MM.1S (cell line): Measurements from ENCODE around the gene SOX9.

Source experiments
- DNase-seq: peaks from one replicate; pipeline ENCODE4 v3.0.0-alpha.2; 2015
- H2AFZ ChIP-seq: fragments of 300-600 bp; sonication (generic); 2 replicates; pipeline ENCODE4 v1.6.0; 2016; ENCODE audit warnings: antibody characterized with exemption, low read length
- H3F3A ChIP-seq: fragments of 300-600 bp; sonication (generic); 2 replicates; pipeline ENCODE4 v1.6.1; 2016; ENCODE audit warnings: mild to moderate bottlenecking, antibody characterized with exemption, low read length, moderate library complexity, mixed read lengths; ENCODE audit not compliant: insufficient read depth
- H3K27ac ChIP-seq: fragments of 300-600 bp; sonication (generic); 2 replicates; pipeline ENCODE4 v1.5.1; 2016; ENCODE audit warnings: mild to moderate bottlenecking, low read length
- H3K27me3 ChIP-seq: fragments of 300-600 bp; sonication (generic); replicated peaks from 2 replicates; pipeline ENCODE4 v1.6.0; 2016; ENCODE audit warnings: low read length; ENCODE audit not compliant: insufficient read depth
- H3K36me3 ChIP-seq: fragments of 300-600 bp; sonication (generic); replicated peaks from 2 replicates; pipeline ENCODE4 v1.6.1; 2016; ENCODE audit warnings: mild to moderate bottlenecking, low read length, mixed read lengths; ENCODE audit not compliant: insufficient read depth
- H3K4me1 ChIP-seq: fragments of 300-600 bp; sonication (generic); 2 replicates; pipeline ENCODE4 v1.6.1; 2016; ENCODE audit warnings: low read length, mixed read lengths
- H3K4me2 ChIP-seq: fragments of 300-600 bp; sonication (generic); 2 replicates; pipeline ENCODE4 v1.6.0; 2016; ENCODE audit warnings: low read depth, low read length
- H3K4me3 ChIP-seq: fragments of 300-600 bp; sonication (generic); 2 replicates; pipeline ENCODE4 v1.5.1; 2016; ENCODE audit warnings: low read length, mixed read lengths
- H3K79me2 ChIP-seq: fragments of 300-600 bp; sonication (generic); 2 replicates; pipeline ENCODE4 v1.6.1; 2016; ENCODE audit warnings: mixed run types, low read length, mixed read lengths
- H3K9ac ChIP-seq: fragments of 300-600 bp; sonication (generic); 2 replicates; pipeline ENCODE4 v1.6.1; 2016; ENCODE audit warnings: low read length, mixed read lengths
- H3K9me2 ChIP-seq: fragments of 300-600 bp; sonication (generic); replicated peaks from 2 replicates; pipeline ENCODE4 v1.6.1; 2016; ENCODE audit warnings: mild to moderate bottlenecking, low read length, mixed read lengths; ENCODE audit not compliant: insufficient read depth
- H3K9me3 ChIP-seq: fragments of 300-600 bp; sonication (generic); replicated peaks from 2 replicates; pipeline ENCODE4 v1.6.1; 2016; ENCODE audit warnings: mild to moderate bottlenecking, low read length, mixed read lengths; ENCODE audit not compliant: insufficient read depth
- H4K20me1 ChIP-seq: fragments of 300-600 bp; sonication (generic); 2 replicates; pipeline ENCODE4 v1.6.1; 2016; ENCODE audit warnings: mild to moderate bottlenecking, low read length, moderate library complexity, mixed read lengths; ENCODE audit not compliant: insufficient read depth
- CTCF ChIP-seq: fragments of 300-600 bp; sonication (generic); IDR thresholded peaks from 2 replicates; pipeline ENCODE4 v1.5.1; 2016; ENCODE audit warnings: antibody characterized with exemption, low read length, mixed read lengths
- EZH2 ChIP-seq: fragments of 300-600 bp; sonication (generic); optimal IDR thresholded peaks from 2 replicates; pipeline ENCODE3; 2017; ENCODE audit warnings: low read depth, mild to moderate bottlenecking, antibody characterized with exemption, low read length, mixed read lengths
- EZH2phosphoT487 ChIP-seq: fragments of 300-600 bp; sonication (generic); IDR thresholded peaks from 2 replicates; pipeline ENCODE4 v1.6.1; 2018; ENCODE audit warnings: antibody characterized with exemption, low read length

The SOX9 gene

GRCh38 chr17:72167593-72167992 is 46.8 kb downstream of the SOX9 start:
- no peaks in the 10 kb centered on the region for H4K20me1 ChIP-seq
- H3K4me1 ChIP-seq: no peaks in the 10 kb centered on the region
- no peaks in the 10 kb centered on the region for H3K79me2 ChIP-seq
- no peak overlapping the region for H3K9ac ChIP-seq
- H3K9me2 ChIP-seq: no peaks in the 10 kb centered on the region
- H3F3A ChIP-seq: no peaks in the 10 kb centered on the region
- H3K36me3 ChIP-seq: no peaks in the 10 kb centered on the region
- no peak overlapping the region for H2AFZ ChIP-seq
- H3K9me3 ChIP-seq: no peaks in the 10 kb centered on the region
- no peak overlapping the region for H3K4me3 ChIP-seq
- H3K4me2 ChIP-seq: no peak overlapping the region
- no peak overlapping the region for H3K27ac ChIP-seq
- no peaks in the 10 kb centered on the region for H3K27me3 ChIP-seq
- no peak for TF ChIP-seq EZH2
- no peak for TF ChIP-seq CTCF
- TF ChIP-seq EZH2phosphoT487: no peak
- no peak for DNase-seq

GRCh38 chr17:72169823-72170222 is 49.0 kb downstream of the SOX9 start:
- no peaks in the 10 kb centered on the region for H4K20me1 ChIP-seq
- H3K27me3 ChIP-seq: no peaks in the 10 kb centered on the region
- no peak overlapping the region for H3K27ac ChIP-seq
- TF ChIP-seq CTCF: no peak
- TF ChIP-seq EZH2: no peak
- no peak for TF ChIP-seq EZH2phosphoT487
- no peaks in the 10 kb centered on the region for H3F3A ChIP-seq
- H3K9me2 ChIP-seq: no peaks in the 10 kb centered on the region
- DNase-seq: no peak
- H3K9me3 ChIP-seq: no peaks in the 10 kb centered on the region
- H3K79me2 ChIP-seq: no peaks in the 10 kb centered on the region
- no peaks in the 10 kb centered on the region for H3K4me1 ChIP-seq
- H3K36me3 ChIP-seq: no peaks in the 10 kb centered on the region
- H3K4me2 ChIP-seq: no peak overlapping the region
- H3K9ac ChIP-seq: no peak overlapping the region
- H3K4me3 ChIP-seq: no peak overlapping the region
- H2AFZ ChIP-seq: no peak overlapping the region

- TF ChIP-seq EZH2phosphoT487 (no peak), EZH2 (no peak), CTCF (no peak)
- Histone ChIP-seq H4K20me1 (no peaks in the 10 kb centered on the region), H3K36me3 (no peaks in the 10 kb centered on the region), H3K4me1 (no peaks in the 10 kb centered on the region), H3K27me3 (no peaks in the 10 kb centered on the region), H3K27ac (no peak overlapping the region), H3K79me2 (no peaks in the 10 kb centered on the region), H3K9me2 (no peaks in the 10 kb centered on the region), H3K9me3 (no peaks in the 10 kb centered on the region), H3K9ac (no peak overlapping the region), H2AFZ (no peak overlapping the region), H3F3A (no peaks in the 10 kb centered on the region), H3K4me3 (no peak overlapping the region), H3K4me2 (no peak overlapping the region)
- no peak for DNase-seq
These were observed 51.2 kb downstream of the SOX9 start for GRCh38 chr17:72171703-72172667.
